Activated CD8-positive, alpha-beta memory T cell treated with anti-CD3 and anti-CD28 coated beads for 1 hour (primary cell): ENCODE results near the gene ANKS1B.
"Not testable (repeated sequence)": the region's sequence is repeated elsewhere in the genome, so short reads cannot be mapped to it uniquely, and the experiment has no call there.

Source experiments
- DNase-seq, 2 donors: peaks; one replicate each; pipeline ENCODE4 v3.0.0-alpha.2; 2020; ENCODE audit warnings: low read depth in 1 of 2; ENCODE audit errors: extremely low read depth in 1 of 2

The ANKS1B gene

DNA sequence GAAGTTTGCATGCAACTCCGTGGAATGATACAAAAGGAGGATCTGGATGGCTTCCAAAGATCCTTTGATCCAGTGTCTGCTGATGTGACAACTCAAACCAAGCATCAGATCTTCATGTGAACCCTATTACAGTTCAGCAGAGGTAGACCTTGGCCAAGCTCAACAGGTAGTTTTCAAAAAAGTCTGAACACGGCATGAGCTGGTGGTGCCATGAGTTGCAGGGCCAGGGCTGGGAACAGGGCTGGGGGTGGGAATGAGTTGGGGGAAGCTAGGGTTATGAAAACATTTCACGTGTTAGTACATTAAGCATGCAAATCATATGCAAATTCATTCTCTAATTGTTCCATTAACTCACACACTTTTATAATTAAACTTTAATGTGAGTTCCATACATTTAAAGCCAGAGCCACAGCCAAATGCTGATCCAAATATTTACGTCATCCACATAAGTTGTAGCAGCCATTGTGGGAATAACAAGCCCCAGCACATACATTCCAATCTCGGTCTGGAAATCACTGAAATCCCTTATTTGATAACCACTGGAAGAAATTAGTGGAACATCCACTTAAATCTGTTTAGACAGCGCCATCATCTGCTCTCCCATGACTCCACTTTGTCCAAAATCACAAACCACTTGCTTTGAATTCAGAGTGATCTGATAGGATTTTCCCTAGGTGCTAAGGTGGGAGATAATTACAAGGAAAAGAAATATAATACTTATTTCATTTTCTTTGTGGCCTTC, 1181.1 kb downstream of the ANKS1B start:
- DNase-seq: no peak

DNA sequence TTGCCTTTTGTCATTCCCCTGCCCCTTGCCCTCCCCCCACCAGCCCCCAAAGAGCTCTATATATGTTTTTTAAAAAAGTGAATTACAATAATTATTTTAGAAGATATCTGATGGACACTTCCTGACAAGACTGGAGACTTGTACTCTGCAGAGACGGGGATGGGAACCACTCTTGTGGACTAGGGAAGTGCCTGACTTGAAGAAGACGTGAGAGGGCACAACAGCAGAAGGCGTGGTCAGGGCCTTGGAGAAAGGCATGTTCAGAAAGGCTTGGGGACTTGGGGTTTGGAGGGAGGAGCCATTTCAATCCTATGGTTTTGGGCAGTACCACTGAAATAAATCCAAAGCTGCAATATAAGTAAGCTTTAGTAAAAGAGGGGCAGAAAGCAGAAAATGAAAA, 1184.9 kb downstream of the ANKS1B start:
- DNase-seq: no peak

DNA sequence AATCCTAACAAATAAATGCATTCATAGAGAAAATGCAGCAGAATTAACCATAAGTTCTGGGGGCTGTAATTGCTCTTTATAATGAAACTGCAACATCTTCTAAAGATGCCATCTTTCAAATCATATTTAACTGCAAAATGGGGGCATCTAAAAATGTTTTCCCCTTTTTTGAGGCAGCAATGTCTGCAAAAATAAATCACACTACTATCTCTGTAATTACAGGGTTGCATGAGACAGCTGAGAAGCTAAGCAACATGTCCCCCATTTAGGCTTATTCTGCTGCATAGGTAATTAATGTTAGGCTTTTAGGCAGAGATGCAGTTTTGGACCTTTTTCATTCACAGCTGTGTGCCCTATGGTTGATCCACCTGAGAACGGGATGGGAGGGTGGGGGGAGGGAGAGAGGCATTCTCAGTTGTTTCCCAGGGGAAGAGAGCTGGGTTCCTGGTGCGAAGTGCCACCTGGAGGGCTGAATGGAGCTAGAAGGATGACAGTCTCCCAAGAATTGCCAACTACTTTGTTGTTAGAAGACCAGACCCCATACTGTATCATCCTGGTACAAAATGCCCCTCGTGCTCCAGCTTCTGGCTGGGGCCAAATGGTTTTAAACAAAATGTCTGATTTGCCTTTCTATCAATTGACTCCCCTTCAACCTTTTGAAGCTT, 1185.5 kb downstream of the ANKS1B start:
- DNase-seq: no peak

DNA sequence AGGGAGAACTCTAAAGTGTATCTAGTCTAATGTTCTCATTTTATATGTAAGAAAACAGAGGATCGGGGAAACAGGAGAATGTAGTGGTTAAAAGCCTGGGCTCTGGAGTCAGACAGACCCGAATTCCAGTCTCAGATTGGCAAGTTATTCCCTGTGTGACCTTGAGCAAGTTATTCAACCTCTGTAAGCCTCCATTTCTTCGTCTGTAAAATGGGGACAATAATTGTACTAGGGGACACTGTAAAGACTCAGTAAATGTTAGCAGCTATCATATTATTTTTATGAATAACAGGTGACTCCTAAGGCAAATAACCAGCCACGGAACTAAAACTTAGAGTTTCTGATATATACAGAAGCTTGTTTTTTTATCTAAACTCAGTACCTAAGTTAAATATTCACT, 1187.5 kb downstream of the ANKS1B start:
- no peak for DNase-seq

DNA sequence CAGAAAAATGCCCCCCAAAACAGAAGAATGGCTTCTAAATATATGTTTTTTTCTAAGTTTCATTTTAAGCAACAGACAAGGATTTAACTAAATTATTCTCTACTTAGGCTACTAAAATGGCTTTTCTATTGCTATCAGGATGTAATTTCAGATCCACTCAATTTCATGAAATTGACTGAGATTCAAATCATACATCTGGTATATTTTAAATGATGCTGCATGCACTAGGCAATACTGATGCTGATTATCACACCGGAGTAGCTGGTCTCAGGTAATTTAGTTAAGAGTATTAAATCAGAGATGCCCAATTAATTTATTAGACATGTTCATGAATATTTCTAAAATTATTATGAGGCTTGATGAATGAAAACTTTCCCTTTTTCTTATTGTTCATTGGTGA, 1188.0 kb downstream of the ANKS1B start:
- no peak for DNase-seq

DNA sequence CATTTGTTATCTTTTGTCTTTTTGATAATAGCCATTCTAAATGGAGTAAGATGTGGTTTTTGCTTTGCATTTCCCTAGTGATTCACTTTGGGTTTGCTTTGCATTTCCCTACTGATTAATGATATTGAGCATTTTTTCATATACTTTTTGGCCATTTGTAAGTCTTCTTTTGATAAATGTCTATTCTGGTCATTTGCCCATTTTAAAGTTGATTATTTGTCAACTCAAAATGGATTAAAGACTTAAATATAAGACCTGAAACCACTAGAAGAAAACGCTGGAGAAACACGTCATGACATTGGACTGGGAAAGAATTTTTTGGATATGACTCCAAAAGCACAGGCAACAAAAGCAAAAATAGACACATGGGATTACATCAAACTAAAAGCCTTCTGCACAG, 1191.6 kb downstream of the ANKS1B start:
- no peak for DNase-seq

DNA sequence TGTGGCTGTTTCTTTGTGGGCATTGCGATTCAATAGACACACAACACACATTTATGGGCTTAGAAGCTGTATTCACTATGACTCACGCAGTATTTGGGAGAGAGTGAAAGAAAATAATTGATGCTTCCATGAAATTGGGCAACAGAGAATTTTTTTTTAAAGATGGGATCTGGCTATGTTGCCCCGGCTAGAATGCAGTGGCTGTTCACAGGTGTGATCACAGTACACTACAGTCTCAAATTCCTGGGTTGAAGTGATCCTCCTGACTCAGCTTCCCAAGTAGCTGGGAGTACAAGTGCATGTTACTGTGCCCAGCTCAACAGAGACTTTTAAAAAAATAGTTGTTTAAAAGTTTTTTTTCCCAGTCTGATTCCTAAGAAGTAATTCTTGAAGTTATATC, 1193.3 kb downstream of the ANKS1B start:
- DNase-seq: no peak

DNA sequence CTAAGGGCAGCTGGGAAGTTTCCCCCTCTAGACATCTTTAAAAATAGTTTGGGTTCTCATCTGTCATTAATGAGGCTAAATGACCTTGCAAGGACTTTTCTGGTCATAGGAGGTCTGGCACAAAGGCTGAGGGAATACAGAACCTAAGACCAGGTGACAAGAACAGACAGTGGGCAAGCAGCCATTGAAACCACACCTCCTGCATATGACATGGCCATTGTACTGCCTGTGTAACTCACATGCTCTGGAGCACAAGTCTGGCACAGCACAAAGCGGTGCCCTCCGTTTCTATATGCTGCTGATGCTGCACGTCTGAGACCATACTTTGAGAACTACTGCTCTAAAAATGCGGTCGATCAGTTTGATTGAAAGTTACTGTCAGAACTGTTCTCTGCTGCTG, 1196.3 kb downstream of the ANKS1B start:
- no peak for DNase-seq

DNA sequence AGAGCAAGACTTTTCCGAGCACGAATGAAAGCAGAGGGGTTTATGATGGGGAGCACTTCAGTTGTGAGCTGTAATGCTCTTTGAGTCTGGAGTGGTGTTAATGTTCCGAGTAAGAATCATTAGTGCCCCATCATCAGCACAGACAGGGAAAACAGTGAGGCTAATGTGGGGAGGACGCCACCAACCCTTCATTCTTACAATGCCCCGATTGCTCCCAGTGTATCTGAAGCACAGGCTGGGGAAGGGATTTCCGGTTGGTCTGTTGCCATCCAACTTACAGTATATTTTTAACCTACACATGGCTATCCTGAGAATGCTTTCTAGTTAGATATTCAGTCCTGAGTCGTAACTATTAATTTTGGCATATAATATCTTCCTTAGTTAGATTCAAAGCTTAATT, 1198.1 kb downstream of the ANKS1B start:
- DNase-seq: no peak

DNA sequence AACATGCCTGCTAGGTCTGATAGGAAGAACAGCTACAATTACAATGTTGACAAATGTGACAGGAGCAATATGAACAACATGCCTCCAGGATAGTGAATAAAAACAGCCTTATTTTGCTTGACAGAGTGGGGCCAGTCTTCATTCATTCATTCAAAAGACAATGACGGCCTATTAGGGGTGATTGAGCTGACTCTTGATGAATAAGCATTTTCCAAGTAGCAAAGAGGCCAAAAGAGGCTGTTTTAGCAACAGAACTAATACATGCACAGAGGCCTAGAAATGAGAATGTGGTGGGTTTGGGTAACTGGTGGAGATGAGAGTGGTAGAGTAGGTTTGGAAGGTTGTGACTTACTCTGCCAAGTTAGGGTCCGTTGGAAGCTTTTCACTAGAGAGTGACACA, 1201.3 kb downstream of the ANKS1B start:
- DNase-seq: no peak

DNA sequence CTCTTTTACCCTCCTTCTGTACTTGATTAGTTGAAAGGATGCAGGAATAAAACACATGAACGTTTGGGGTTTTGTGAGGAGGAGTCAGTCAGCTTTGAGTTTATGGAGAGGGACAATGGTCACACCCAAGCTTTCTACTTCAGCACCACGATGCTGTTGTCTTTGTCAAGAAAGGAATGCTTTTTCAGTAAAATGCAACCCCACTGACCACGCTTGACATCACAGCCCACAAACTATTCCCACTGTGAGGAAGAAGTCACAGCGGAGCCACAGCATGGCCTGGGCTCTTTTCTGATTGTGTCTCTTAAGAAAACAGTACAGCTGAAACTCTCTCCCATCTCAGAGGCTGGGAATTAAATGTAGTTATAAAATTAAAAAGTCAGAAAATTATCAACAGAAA, 1204.5 kb downstream of the ANKS1B start:
- DNase-seq: no peak

DNA sequence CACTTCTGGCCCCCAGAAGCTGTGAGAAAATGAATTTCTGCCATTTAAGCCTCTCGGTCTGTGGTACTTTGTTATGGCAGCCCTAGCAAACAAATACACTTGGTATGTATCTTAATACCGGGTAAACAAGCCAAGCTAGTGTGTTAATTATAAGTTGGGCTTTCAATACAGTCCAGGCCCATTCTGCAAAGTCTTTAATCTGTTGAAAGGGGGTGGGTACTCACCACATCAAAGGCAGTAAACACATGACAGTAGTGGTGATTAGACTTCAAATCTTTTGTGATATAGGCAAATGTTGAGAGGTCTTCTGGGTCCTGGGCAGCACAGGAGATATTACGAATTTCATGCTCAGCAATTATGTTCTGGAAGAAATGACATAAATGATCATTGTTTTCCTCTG, 1211.9 kb downstream of the ANKS1B start:
- no peak for DNase-seq

DNA sequence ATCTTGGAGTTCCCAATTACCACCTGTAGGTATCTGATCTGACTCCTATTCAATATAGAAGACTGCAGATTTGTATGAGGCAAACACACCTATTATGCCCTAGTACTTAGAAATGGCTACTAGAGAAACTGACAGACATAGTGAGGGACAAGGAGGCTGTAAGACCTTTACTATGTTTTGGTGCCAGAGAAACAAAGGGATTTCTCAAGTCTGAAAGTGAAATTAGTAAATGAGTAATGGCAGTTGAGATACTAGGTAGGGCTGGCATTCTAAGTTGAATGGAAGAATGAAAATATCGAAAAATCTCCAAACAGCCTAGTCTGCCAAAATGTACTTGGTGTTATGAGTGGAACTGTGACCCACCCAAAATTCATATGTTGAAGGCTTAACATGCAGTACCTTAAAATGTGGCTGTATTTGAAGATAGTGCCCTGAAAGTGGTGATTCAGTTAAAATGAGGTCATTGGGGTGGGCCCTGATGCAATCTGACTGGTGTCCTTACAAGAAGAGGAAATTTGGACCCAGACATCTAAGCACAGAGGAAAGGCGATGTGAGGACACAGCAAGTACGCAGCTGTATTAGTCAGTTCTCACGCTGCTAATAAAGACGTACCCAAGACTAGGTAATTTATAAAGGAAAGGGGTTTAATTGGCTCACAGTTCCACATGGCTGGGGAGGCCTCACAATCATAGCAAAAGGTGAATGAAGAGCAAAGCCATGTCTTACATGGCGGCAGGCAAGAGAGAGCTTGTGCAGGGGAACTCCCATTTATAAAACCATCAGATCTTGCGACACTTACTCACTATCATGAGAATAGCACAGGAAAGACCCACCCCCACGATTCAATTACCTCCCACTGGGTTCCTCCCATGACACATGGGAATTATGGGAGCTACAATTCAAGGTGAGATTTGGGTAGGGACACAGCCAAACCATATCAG, 1212.7 kb downstream of the ANKS1B start:
- no peak for DNase-seq

DNA sequence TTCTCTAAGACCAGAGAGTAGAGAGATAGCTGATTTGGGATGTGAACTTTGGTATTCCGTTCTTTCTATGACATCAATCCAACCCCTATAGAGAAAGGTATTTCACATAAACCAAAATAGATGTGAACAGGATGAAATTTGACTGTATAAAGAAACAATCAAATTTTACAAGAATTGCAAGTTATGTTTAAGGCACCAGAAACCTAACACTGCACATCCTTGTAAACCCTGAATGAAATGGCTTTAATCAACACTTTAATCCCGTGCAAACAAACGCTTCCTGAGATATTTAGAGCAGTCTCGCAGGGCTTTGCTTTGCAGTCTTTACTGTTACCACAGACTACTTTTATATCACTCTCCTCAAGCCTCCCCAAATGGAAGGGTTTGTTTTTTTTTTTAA, 1214.5 kb downstream of the ANKS1B start:
- DNase-seq: no peak

DNA sequence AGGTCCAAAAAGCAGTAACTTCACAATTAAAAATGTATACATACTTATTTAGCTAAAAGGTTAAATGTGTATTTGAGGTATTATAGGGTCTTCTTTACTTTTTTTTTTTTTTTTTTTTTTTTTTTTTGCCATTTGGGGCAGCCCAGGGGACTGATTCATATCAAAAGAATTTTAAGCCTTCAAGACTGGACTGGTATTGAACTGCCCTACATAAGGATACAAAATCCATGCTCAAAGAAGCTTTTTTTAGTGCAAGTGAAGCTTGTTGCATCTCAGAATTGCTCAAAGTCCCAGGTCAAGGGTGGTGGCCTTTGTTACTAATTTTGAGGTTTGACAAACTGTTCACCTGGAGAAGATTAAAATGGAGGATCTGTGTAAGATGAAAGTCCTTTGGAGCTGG, 1215.7 kb downstream of the ANKS1B start:
- DNase-seq: no peak

DNA sequence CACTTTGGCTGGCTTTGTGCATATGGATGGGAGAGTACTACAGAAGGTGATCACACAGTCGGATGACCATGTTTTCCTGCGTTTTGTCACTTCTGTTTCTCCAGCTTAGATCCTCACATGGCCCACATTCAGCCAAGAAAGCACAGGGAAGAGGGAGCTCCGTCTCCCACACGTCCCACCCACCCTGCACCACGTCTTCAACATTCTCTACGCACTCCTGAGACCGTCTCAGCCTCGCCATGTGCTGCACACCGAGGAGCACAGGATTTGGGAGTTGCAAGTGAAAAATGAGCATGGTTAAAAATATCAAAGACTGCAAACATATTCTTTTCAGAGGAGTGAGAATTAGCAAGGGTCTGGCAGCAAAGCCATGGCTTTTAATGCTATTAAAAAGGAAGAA, 1217.5 kb downstream of the ANKS1B start:
- no peak for DNase-seq

DNA sequence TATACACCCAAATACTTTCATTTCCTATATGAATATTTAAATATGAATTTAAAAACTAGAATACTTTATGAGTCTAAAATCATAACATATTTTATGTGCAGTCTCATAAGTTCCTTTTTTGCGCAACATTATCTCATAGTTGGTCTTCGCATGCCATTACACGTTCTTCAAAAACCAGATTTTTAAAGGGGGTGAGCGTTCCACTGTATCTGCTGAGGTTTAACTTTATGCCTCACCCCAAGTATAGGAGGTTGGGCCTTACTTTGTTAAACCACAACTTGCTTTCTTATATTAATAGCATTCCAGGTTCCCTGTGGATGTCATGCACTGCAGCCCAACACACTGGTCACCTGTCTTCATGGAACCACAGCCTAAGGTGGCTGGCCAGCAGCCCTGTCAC, 1221.1 kb downstream of the ANKS1B start:
- DNase-seq: no peak

DNA sequence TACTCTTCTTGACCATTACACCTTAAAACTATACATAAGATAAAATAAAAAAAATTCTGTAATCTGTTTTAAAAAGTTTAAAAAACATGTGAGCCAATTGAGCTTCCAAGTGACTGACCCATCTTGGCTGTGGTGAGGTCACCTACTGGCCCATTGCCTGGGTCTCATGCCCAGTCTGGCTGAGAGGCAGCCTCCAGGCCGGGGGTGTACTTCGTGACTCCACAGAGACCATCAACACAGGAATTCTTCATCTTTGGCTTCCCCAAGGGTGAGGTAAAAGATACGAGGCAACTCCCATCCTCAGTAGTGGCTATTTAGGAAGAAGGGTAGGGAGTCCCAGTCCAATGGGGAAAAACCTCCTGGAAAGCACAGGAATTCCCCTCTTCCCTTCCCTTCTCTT, 1226.4 kb downstream of the ANKS1B start:
- DNase-seq: no peak

DNA sequence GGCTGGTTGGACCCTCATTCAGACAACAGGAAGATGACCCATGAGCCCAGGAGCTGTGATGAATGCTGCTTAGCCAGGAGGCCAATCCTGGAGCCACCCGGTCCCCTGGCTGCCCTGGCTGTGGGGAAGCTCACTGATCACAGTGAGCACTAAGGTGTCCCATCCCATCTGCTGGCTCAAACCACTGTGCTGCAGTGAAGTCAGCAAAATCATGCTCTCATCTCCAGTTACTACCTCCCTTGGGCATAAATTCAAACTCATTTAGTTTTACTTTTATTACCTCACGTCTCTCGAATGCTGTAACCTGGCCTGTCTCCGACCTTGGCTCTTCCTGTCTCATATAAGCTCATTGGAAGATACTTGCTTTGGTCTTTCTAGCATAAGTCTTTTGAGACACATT, 1227.3 kb downstream of the ANKS1B start:
- DNase-seq: no peak

DNA sequence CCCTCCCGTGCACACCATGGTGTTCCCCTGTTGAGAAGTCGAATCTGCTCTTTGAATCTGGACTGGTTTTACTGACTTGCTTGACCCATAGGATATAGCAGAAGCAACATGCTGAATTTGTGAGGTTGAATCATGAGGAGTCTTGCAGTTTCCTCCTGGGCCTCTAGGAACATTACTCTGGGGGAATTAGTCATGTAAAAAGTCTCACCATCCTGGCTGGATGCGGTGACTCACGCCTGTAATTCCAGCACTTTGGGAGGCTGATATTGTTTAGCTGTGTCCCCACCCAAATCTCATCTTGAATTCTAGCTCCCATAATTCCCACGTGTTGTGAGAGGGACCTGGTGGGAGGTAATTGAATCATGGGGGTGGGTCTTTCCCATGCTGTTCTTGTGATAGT, 1228.9 kb downstream of the ANKS1B start:
- not testable (repeated sequence) for DNase-seq

DNA sequence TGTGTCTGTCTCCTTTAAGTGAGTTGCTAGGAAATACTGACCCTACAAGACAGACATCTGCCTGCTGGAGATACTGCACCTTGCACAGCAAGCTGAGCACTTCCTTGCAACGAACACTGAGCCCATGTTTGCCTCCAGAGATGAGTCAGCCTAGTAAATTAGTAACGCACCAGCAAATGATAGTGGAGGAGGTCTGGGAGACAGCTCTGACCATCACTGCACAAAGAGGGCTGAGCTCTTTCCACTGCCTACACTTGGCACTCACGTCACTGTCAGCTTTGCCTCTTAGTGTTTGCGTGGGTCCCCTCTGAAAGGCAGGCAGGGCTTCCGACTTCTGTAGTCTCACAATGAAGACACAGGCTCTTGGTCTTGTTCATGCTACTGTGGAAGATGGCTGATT, 1230.6 kb downstream of the ANKS1B start:
- no peak for DNase-seq

DNA sequence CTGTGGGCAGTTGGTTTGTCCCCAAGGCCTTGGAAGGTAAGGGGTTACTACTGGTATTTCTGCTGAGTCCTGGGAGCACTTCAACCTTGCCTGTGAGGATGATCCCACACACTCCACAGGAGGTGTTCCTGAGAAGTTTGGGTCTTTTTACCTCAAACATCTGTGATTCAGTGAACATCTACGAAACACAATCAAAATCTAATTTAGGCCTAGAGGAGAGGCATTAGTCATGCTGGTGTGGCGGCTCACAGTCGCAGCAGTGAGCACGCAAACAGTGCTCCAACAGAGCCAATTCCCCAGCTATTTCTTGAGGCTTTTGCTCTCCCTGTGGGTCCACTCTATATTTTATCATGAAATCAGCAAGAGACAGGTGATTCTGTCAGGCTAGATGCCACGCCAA, 1232.0 kb downstream of the ANKS1B start:
- DNase-seq: no peak
